Amniotic epithelial cell (primary cell): ENCODE data around the gene BDP1.
"Not testable (repeated sequence)": the region's sequence is repeated elsewhere in the genome, so short reads cannot be mapped to it uniquely, and the experiment has no call there.

ENCODE experiments used
- DNase-seq: peaks from one replicate; pipeline ENCODE4 v3.0.0-alpha.2; 2010; ENCODE audit warnings: low read depth

The BDP1 gene

GRCh38 chr5:71455427-71456361 lies at the start of gene BDP1:
Gene BDP1, plus strand, starts transcription at chr5:71455651. Its CDS starts 227 bp downstream, at chr5:71455878.
- peak; percentile 90 for DNase-seq

GRCh38 chr5:71410088-71410487 lies 45.4 kb upstream of the BDP1 start:
- not testable (repeated sequence) for DNase-seq

- not testable (repeated sequence) for DNase-seq
Observed at GRCh38 chr5:71415626-71416025, 39.8 kb upstream of the BDP1 start.

DNA sequence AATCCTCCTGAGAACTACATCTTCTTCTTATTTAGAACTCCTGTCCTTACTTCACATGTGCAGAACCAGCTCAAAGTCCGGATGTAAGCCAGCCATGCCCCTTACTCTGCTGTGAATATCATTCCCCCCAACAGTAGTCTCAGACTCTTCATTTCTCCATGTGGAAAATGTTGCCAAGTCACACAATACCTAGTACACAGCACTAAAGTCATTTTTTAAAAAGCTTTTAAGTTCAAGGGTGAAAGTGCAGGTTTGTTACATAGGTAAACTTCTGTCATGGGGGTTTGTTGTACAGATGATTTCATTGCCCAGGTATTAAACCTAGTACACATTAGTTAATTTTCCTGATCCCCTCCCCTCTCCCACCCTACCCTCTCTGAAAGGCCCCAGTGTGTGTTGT lies 37.4 kb upstream of the BDP1 start:
- DNase-seq, result not testable (repeated sequence)

DNA sequence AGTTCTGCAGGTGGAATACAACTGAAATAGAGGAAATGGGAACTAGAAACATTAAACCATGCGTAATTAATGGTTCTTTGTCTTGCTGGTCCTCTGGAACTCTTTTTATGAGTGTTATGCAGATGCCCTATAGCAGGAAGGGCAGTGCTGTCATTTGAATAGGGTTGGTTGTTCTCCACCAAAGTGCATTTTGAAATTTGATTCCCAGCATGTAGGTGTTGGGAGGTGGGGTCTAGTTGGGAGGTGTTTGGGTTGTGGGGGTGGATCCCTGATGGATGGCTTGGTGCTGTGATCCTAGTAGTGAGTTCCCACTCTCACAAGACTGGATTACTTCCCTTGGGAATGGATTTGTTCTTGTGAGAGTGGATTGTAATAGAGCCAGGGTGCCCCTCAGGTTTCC lies 34.2 kb upstream of the BDP1 start:
- not testable (repeated sequence) for DNase-seq

GRCh38 chr5:71423896-71424295 lies 31.6 kb upstream of the BDP1 start:
- DNase-seq, result not testable (repeated sequence)

GRCh38 chr5:71426686-71427474 lies 28.6 kb upstream of the BDP1 start:
- not testable (repeated sequence) for DNase-seq

DNA sequence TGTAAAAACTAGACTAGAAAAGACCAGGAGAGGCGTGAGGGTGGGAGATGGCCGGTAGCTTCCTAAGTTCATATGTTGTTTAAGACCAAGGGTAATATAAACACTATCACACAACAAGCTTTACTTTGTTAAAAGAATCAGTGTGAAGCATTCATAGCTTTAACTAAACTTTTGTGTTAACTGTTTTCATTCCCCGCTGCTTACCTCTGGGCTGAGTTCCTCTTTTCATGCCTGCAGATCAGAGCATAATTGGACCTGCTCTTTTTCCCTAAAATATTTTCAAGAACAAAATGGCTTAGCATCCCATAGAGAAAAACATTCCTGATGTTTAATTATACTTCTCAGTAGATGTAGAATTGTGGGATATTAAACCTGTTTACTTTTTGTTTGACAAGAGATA lies 23.0 kb upstream of the BDP1 start:
- DNase-seq, result not testable (repeated sequence)

DNA sequence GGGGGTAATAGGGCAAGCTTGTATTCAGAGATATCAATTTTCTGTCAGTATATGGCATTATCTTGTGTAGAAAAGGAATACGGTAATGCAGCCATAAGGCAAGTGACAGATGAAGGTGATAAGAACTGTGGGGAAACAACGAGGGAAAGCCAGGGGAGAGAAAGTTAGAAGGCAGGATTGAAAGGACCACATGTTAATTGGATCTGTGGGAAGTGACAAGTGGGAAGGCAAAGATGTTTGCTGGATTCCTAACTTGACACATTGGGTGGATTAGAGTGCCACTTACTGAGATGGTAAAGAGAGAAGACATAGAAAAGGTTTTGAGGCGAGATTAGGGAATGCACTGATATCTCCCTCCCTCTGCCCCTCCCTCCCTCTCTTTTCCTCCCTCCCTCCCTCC lies 20.6 kb upstream of the BDP1 start:
- DNase-seq, result not testable (repeated sequence)

DNA sequence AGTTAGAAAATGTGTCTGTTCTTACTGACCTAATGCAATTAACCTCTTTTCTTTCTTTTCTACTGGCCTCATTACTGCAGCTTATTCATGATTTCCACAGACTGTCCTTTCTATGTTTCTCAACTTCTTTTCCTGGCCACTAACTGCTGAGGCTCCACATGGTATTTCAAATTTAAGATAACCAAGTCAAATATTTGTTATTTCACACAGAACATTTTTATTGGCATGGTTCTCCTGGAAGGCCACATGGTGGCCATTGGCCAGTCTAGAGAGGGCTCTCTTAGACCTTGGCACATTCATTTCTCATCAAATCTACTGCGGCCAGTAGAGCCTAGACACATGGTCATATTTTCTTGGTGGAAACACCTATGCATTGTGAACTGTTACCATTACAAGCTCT lies 13.9 kb upstream of the BDP1 start:
- not testable (repeated sequence) for DNase-seq

DNA sequence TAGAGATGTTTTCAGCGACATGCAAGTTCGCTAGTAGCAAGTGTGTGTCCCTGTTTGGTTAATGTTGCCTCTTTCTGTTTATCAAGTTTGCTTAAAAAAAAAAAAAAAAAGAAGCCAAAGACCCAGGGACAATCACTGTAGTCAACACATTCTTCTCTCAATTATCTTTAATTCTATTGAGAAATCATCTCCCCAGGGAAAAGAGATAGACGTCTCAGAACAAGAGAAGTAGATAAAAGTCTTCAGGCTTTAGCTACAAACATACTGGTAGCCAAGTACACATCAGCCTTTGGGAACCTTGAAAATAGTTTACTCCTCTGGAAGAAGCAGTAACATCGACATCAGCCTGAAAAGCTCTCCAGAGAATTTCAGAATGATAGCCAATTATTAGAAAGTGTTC lies 11.6 kb upstream of the BDP1 start:
- not testable (repeated sequence) for DNase-seq

DNA sequence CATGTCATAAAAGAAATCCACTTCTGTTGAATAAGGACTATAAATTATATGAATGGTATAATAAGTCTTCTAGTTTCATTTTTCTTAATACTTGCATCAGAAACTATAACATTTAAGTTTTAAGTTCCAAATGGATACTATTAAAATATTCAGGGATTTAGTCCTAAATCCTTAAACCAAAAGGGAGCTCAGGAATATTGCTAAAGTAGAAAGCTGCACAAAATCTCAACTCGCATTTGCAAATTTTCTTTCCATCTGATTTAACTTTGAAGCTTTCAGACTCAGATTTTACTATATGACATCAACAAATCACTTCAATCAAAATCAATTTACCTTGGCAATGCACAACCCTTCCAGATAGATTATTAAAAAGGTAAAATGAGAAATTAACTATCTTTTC lies 10.4 kb upstream of the BDP1 start:
- not testable (repeated sequence) for DNase-seq

- not testable (repeated sequence) for DNase-seq
Observed at GRCh38 chr5:71445523-71446152, 9.8 kb upstream of the BDP1 start.

GRCh38 chr5:71446540-71447216 lies 8.8 kb upstream of the BDP1 start:
- DNase-seq, result not testable (repeated sequence)

DNA sequence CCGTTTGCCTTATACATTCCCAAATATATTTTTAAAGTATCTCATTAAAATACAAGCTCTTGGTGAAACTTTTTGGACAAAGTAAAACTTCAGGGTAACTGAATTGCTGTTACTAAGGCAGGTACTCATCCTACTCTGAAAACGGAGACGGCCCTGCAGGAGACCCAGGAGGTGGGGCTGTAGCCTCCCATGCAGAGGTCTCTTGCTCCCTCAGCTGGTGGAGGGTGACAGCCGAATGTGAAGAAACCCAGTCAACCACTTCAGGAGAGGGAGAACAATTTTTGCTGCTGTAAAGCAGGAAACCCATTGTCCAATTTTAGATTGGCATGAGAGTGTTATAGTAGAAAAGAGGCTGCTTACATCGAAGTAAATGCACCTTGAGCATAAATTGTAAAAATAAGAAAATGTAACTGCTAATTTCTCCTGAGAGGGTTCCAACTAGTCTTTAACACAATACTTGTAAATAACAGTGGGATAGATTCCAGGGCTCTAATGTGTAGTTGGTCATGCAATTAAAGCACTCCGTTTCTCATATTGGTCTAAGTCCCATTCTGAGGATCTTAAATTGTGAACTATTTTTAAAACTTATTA lies 8.1 kb upstream of the BDP1 start:
- DNase-seq, result peak; percentile 33

DNA sequence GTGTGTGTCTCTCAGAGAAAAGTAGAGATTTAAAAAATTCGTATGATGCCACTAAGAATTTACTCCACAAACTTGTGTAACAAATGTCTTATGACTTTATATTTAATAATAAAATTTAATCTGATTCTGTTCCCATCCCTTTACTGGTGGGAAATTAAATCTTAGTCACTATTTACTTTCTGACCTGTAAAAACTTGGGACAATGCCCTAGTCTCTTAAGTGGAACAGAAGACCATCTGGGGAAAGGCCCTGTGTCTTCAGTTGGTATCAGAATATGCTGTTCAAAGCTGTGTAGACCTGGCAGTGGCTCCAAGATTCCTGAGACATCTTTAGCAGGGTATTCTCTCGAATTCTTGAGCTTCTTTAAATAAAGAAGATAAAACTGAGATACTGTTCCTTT lies 2.6 kb upstream of the BDP1 start:
- no peak for DNase-seq

DNA sequence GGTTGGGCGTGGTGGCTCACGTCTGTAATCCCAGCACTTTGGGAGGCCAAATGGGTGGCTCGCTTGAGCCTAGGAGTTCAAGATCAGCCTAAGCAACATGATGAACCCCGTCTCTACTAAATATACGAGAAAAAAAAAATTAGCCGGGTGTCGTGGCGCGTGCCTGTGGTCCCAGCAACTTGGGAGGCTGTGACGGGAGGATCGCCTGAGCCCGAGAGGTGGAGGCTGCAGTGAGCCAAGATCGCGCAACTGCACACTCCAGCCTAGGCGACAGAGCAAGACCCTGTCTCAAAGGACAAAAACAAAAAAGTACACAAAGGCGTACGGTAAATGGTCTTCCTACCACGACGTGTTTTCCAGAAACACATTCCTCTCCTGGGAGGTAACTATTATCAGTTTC lies 538 bp upstream of the BDP1 start:
- no peak for DNase-seq

DNA sequence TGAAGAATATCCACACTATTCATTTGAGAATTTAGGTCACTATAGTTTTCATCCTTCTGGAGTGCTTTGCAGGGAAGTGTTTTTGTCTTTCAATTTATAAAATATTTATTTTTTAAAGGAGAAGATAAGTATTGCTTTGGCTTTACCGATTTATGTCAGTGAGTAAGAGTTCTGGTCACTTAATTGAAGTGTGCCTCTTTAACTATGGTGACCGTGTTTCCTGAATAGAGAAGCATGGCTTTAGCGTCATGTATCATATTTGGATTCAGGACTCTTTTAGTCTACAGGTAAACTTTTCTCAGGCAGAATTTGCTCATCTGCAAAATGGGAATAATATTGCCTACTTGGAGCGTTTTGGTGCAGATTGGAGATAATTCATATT lies 902 bp downstream of the BDP1 start:
- no peak for DNase-seq

DNA sequence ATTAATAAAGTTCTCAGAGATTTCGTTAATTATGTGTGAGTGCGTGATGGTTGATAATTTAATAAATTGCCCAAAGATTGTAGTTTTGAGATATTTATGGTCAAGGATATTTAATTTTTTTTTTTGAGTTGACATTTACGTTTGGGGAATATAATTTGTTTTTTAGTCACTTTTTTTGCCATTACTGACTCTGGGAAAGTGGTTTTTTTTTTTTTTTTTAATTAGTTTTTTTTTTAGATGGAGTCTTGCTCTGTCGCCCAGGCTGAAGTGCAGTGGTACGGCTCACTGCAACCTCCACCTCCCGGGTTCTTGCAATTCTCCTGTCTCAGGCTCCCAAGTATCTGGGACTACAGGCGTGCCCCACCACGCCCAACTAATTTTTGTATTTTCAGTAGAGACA lies 1.7 kb downstream of the BDP1 start:
- no peak for DNase-seq

GRCh38 chr5:71460693-71461092 lies 5.2 kb downstream of the BDP1 start:
- no peak for DNase-seq

GRCh38 chr5:71461360-71461759 lies 5.9 kb downstream of the BDP1 start:
- DNase-seq, result no peak

GRCh38 chr5:71471193-71471592 lies 15.7 kb downstream of the BDP1 start:
- peak; percentile 73 for DNase-seq
